HG02852 (cell line): ENCODE data around the gene SPATA2L.
"Not testable (repeated sequence)": the region's sequence is repeated elsewhere in the genome, so short reads cannot be mapped to it uniquely, and the experiment has no call there.

ENCODE experiments used
- ATAC-seq: cut with Tn5 transposase; IDR thresholded peaks from one replicate; pipeline ENCODE4 v1.9.1; 2021; ENCODE audit warnings: mild to moderate bottlenecking, moderate library complexity; ENCODE audit not compliant: unreplicated experiment

The SPATA2L gene

GRCh38 chr16:89709166-89709565, 7.7 kb upstream of the SPATA2L start:
- ATAC-seq: no peak

GRCh38 chr16:89708481-89708931, 7.0 kb upstream of the SPATA2L start:
- ATAC-seq: no peak

GRCh38 chr16:89707695-89708094, 6.2 kb upstream of the SPATA2L start:
- no peak for ATAC-seq

GRCh38 chr16:89706518-89707260, 5.2 kb upstream of the SPATA2L start:
- ATAC-seq: no peak

- no peak for ATAC-seq
Observed at GRCh38 chr16:89705006-89705405, 3.5 kb upstream of the SPATA2L start.

GRCh38 chr16:89704281-89704680, 2.8 kb upstream of the SPATA2L start:
- no peak for ATAC-seq

- no peak for ATAC-seq
Observed at GRCh38 chr16:89700649-89701424, 668 bp downstream of the SPATA2L start.

- ATAC-seq: peak; percentile 43
Observed at GRCh38 chr16:89700100-89700648, 1.3 kb downstream of the SPATA2L start.

GRCh38 chr16:89699629-89700099, 1.8 kb downstream of the SPATA2L start:
- not testable (repeated sequence) for ATAC-seq

GRCh38 chr16:89698717-89699116, 2.8 kb downstream of the SPATA2L start:
- ATAC-seq: not testable (repeated sequence)

GRCh38 chr16:89697616-89698331, 3.7 kb downstream of the SPATA2L start:
- ATAC-seq: no peak

- no peak for ATAC-seq
Observed at GRCh38 chr16:89697161-89697615, 4.3 kb downstream of the SPATA2L start.

GRCh38 chr16:89696670-89697128, 4.8 kb downstream of the SPATA2L start:
- ATAC-seq: no peak

GRCh38 chr16:89695875-89696669, 5.4 kb downstream of the SPATA2L start:
- ATAC-seq: no peak

GRCh38 chr16:89695086-89695874, 6.2 kb downstream of the SPATA2L start:
- ATAC-seq: no peak

- ATAC-seq: not testable (repeated sequence)
Observed at GRCh38 chr16:89694784-89695085, 6.8 kb downstream of the SPATA2L start.

GRCh38 chr16:89693931-89694783, 7.3 kb downstream of the SPATA2L start:
- ATAC-seq: no peak

GRCh38 chr16:89693289-89693731, 8.2 kb downstream of the SPATA2L start:
- ATAC-seq: no peak
